KMS-11 (cell line): ENCODE results near the gene SECISBP2L.

Source experiments
- H2AFZ ChIP-seq: fragments of 200-600 bp; sonication (generic); 2 replicates; pipeline ENCODE4 v1.6.1; 2016; ENCODE audit warnings: antibody characterized with exemption, mixed run types, low read depth
- H3K27ac ChIP-seq: fragments of 200-600 bp; sonication (generic); 2 replicates; pipeline ENCODE4 v1.6.1; 2016; ENCODE audit warnings: mild to moderate bottlenecking, mixed run types
- H3K27me3 ChIP-seq: fragments of 200-600 bp; sonication (generic); 2 replicates; pipeline ENCODE4 v1.6.1; 2017; ENCODE audit warnings: mild to moderate bottlenecking, low read depth, mixed run types, moderate library complexity; ENCODE audit not compliant: insufficient read depth
- H3K36me3 ChIP-seq: fragments of 200-600 bp; sonication (generic); 2 replicates; pipeline ENCODE4 v1.6.1; 2017; ENCODE audit warnings: mild to moderate bottlenecking, mixed run types; ENCODE audit not compliant: insufficient read depth
- H3K4me1 ChIP-seq: fragments of 200-600 bp; sonication (generic); 2 replicates; pipeline ENCODE4 v1.6.1; 2016; ENCODE audit warnings: mild to moderate bottlenecking, low read depth, mixed run types; ENCODE audit not compliant: poor library complexity, severe bottlenecking
- H3K4me2 ChIP-seq: fragments of 200-600 bp; sonication (generic); 2 replicates; pipeline ENCODE4 v1.7.0; 2016; ENCODE audit warnings: mild to moderate bottlenecking, mixed run types
- H3K4me3 ChIP-seq: fragments of 200-600 bp; sonication (generic); IDR thresholded peaks from 2 replicates; pipeline ENCODE4 v1.6.1; 2017; ENCODE audit warnings: low read depth, low read length, mixed read lengths; ENCODE audit not compliant: insufficient read depth
- H3K79me2 ChIP-seq: fragments of 200-600 bp; sonication (generic); 2 replicates; pipeline ENCODE4 v1.6.1; 2016; ENCODE audit warnings: low read depth, mixed run types; ENCODE audit not compliant: insufficient read depth
- H3K9ac ChIP-seq: fragments of 200-600 bp; sonication (generic); 2 replicates; pipeline ENCODE4 v1.6.1; 2016; ENCODE audit warnings: mild to moderate bottlenecking, mixed run types
- H4K20me1 ChIP-seq: fragments of 200-600 bp; sonication (generic); 2 replicates; pipeline ENCODE4 v1.6.1; 2016; ENCODE audit warnings: mild to moderate bottlenecking, mixed run types; ENCODE audit not compliant: insufficient read depth
- CTCF ChIP-seq: fragments of 200-600 bp; sonication (generic); conservative IDR thresholded peaks from 2 replicates; pipeline ENCODE4 v1.6.1; 2017; ENCODE audit warnings: low read depth, mild to moderate bottlenecking, antibody characterized with exemption, low read length, moderate library complexity, mixed read lengths

SECISBP2L gene

GRCh38 chr15:48962662-48963523 is 83.4 kb downstream of the SECISBP2L start:
- Histone ChIP-seq H3K27ac (no peak overlapping the region), H3K27me3 (no peaks in the 10 kb centered on the region), H3K36me3 (no peaks in the 10 kb centered on the region), H3K4me1 (peaks cover 13% of the 10 kb centered on the region), H3K4me2 (no peak overlapping the region), H3K4me3 (no peak overlapping the region), H3K79me2 (no peaks in the 10 kb centered on the region), H3K9ac (no peak overlapping the region), H4K20me1 (no peaks in the 10 kb centered on the region), H2AFZ (no peak overlapping the region)
- no peak for TF ChIP-seq CTCF

- no peak overlapping the region for H3K4me2 ChIP-seq
- no peaks in the 10 kb centered on the region for H4K20me1 ChIP-seq
- TF ChIP-seq CTCF: no peak
- no peak overlapping the region for H3K9ac ChIP-seq
- H3K79me2 ChIP-seq: no peaks in the 10 kb centered on the region
- H2AFZ ChIP-seq: no peak overlapping the region
- no peak overlapping the region for H3K4me3 ChIP-seq
- no peaks in the 10 kb centered on the region for H3K27me3 ChIP-seq
- H3K4me1 ChIP-seq: no peaks in the 10 kb centered on the region
- no peak overlapping the region for H3K27ac ChIP-seq
- no peaks in the 10 kb centered on the region for H3K36me3 ChIP-seq
These were observed 90.3 kb downstream of the SECISBP2L start for GRCh38 chr15:48955967-48956366.

- Histone ChIP-seq H3K79me2 (no peaks in the 10 kb centered on the region), H3K4me3 (no peak overlapping the region), H3K27me3 (no peaks in the 10 kb centered on the region), H4K20me1 (no peaks in the 10 kb centered on the region), H3K27ac (no peak overlapping the region), H3K9ac (no peak overlapping the region), H2AFZ (no peak overlapping the region), H3K4me1 (no peaks in the 10 kb centered on the region), H3K36me3 (no peaks in the 10 kb centered on the region), H3K4me2 (no peak overlapping the region)
- TF ChIP-seq CTCF: no peak
These were observed 90.9 kb downstream of the SECISBP2L start for GRCh38 chr15:48955370-48955769.

- no peak overlapping the region for H3K9ac ChIP-seq
- H3K4me2 ChIP-seq: no peak overlapping the region
- no peaks in the 10 kb centered on the region for H3K27me3 ChIP-seq
- no peaks in the 10 kb centered on the region for H4K20me1 ChIP-seq
- no peaks in the 10 kb centered on the region for H3K4me1 ChIP-seq
- no peak for TF ChIP-seq CTCF
- no peak overlapping the region for H3K4me3 ChIP-seq
- H3K27ac ChIP-seq: no peak overlapping the region
- no peaks in the 10 kb centered on the region for H3K79me2 ChIP-seq
- no peak overlapping the region for H2AFZ ChIP-seq
- H3K36me3 ChIP-seq: no peaks in the 10 kb centered on the region
These were observed 91.7 kb downstream of the SECISBP2L start for GRCh38 chr15:48954538-48954937.
